Tongue (tissue), 2 donors: Measurements from ENCODE around the gene PIGU. TPM values are rescaled to one million over a fixed set of nuclear protein-coding genes. Genes with fewer than 3 reads are reported as not detected.
A peak's percentile ranks its signal among the peaks of the same experiment; 100 is the strongest.
"Not testable (repeated sequence)": the region's sequence is repeated elsewhere in the genome, so short reads cannot be mapped to it uniquely, and the experiment has no call there.

ENCODE experiments used
- DNase-seq: peaks from one replicate; pipeline ENCODE4 v3.0.0-alpha.2; 2015
- total RNA-seq: library from RNA; depleted of rRNA; stranded (reverse); fragments of >200 nt; gene quantifications from one replicate; pipeline ENCODE4 v1.2.3, GENCODE V29; 2014

PIGU gene
- total RNA-seq, 1 donor from 2014 or later, result 8.8 TPM

DNA sequence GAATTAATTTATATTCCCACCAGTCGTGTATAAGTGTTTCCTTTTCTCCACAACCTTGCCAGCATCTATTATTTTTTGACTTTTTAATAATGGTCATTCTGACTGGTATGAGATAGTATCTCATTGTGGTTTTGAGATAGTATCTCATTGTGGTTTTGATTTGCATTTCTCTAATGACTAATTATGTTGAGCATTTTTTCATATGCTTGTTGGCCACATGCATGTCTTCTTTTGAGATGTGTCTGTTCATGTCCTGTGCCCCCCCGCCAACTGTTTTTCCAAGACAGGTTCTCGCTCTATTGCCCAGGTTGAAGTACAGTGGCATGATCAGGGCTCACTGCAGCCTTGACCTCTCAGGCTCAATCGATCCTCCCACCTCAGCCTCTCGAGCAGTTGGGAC lies 15.1 kb downstream of the PIGU start:
- DNase-seq, result not testable (repeated sequence)

DNA sequence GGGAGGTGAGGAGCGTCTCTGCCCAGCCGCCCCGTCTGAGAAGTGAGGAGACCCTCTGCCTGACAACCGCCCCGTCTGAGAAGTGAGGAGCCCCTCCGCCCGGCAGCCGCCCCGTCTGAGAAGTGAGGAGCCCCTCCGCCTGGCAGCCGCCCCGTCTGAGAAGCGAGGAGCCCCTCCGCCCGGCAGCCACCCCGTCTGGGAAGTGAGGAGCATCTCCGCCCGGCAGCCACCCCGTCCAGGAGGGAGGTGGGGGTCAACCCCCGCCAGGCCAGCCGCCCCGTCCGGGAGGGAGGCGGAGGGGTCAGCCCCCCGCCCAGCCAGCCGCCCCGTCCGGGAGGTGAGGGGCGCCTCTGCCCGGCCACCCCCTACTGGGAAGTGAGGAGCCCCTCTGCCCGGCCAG lies 18.2 kb downstream of the PIGU start:
- not testable (repeated sequence) for DNase-seq

DNA sequence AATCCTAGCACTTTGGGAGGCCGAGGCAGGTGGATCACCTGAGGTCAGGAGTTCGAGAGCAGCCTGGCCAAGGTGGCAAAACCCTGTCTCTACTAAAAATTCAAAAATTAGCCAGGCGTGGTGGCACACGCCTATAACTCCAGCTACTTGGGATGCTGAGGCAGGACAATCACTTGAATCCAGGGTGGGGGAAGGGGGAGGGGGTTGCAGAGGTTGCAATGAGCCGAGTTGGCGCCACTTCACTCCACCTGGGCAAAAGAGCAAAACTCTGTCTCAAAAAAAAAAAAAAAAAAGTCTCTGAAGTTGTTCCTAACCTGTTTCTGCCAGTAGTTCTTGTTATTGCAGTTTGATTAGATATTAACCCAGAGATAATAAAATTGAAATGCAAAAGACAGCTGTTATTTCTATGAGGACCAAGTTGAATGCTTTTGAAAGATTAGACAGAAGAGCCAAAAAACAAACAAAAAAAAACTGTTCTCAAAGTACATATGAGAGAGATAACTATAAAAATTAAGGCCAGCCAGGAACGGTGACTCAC lies 22.6 kb downstream of the PIGU start:
- DNase-seq, result no peak

DNA sequence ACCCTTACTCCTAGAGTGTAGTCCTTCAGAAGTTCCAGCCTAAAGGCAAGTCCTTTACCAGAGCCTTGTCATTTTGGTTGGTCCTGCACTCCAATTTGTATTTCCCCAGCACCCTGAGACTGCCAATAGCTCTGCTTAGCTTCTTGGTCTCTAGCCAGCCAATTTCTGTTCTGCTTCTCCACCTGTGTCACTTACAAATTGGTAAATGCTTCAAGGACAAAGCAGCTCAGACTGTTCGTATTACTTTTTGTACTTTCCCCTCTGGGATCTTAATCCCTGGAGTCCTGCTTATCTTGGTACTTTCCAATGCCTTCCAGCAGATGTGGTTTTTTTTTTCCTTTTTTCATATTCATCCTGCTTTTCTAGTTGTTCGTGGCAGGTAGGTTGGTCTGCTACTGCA lies 25.7 kb downstream of the PIGU start:
- no peak for DNase-seq

DNA sequence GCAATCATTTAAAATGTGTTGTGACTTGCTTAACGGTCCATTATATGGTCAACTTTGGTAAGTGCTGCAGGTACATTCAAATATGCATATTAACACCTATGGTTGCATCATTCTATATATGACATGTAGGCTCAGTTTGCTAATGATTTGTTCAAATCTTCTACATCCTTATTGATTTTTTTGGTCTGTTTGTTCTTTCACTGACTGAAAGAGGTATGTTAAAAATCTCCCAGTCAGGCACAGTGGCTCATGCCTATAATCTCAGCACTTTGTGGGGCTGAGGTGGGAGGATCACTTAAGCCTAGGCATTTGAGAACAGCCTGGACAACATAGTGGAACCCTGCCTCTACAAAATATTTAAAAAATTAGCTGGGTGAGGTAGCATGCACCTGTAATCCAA lies 29.2 kb downstream of the PIGU start:
- DNase-seq, result no peak

DNA sequence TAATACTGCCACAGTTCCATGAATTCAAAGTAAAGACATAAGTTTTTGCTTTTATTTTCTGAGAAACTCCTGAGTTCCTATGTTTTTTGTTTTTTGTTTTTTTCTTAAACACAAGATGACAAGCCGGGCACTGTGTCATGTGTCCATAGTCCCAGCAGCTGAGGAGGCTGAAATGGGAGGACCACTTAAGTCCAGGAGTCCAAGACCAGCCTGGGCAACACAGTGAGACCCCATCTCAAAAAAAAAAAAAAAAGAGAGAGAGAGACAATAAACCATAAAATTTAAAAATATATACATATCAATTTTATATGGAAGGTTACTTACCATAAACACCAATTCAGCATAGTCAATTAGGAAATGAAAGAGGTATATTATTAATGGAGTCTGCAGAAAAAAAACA lies 31.9 kb downstream of the PIGU start:
- DNase-seq, result no peak

DNA sequence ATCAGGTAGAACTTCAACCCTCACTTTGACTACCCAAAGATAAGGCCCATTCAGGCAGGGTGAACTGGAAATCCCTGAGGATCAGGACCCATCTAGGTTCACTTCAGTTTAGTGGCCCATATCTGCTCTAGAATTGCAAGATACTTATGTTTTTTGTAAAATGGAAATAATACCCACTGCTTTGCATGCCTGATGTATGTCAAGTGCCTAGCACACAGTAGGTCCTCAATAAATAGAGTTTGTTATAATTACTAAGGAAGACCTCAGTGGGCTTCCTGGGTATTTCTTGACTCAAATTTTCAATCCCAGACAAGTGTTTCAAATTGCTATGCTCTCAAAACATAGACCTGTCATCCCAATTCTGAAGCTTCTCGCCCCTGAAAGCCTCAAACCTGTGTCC lies 32.5 kb downstream of the PIGU start:
- DNase-seq, result no peak

DNA sequence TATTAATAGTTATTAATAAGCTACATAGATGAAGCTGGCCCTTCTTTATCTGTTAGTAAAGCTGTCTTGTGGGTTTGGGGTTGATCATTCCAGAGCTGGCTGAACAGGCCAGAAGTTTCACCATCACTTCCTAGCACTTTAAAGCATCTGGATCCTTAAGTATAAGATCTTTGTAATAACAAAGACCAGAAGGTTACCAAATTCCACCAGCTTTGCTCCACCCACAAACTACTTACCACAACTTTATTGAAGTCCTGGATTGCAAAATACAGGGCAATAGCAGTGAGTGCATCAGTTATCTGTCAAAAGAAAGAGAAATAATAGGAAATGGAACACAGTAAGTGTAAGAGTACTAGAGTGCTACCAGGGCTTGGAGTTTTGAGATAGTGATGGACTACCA lies 33.0 kb downstream of the PIGU start:
- no peak for DNase-seq

DNA sequence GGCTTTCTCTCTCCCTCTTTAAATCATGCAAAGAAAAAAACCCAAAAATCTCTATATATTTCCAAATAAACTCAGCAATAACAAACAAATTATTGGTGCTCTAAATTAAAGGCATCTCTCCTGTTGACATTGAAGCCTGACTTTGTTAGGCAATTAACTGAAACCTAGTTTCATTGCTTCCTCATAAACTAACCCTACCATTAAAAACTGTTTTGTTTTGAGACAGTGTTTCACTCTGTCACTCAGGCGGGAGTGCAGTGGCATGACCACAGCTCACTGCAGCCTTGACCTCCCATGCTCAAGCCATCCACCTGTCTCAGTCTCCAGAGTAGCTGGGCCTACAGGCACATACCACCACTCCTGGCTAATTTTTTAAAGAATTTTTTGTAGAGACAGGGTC lies 34.9 kb downstream of the PIGU start:
- DNase-seq, result no peak

DNA sequence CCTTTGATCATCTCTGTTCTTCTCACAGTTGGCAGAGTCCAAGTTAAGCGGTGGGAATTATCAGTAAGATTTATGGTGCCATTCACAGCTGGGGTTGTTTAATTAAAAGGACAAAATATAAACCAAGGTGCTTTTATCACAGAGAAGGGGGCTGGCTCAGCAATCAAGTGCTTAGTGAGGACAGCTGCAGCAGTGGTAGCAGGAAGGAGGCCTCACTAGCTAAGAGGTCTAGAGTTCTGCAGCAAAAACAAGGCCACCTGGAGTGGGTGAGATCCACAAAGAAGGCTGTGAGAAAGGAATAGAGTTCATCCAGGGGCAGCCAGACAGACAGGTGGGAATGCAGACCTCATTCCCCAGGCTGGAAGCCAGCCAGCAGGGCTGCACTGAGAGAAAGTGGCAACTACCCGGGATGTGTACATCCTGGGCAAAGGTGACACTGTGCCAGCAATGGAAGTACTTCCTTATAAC lies 37.1 kb downstream of the PIGU start:
- DNase-seq, result peak; percentile 33

DNA sequence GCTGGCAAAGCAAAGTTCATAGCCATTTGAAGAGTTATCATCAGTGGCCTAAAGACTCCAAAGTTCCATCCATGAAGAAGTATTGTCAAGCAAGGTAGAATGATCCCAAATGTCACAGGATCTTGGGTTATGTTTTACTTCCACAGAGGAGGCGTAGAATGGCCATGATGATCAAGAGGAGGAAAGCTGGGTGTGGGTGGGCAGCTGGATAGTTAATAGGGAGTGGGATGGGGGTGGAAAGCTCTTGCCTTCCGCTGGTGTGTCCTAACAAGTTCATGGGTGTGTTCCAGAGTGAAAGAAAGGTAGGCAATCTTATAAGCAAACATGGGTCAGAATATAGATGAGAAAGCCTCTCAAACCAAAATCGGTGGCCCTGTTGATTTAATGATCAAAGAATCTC lies 38.4 kb downstream of the PIGU start:
- no peak for DNase-seq

DNA sequence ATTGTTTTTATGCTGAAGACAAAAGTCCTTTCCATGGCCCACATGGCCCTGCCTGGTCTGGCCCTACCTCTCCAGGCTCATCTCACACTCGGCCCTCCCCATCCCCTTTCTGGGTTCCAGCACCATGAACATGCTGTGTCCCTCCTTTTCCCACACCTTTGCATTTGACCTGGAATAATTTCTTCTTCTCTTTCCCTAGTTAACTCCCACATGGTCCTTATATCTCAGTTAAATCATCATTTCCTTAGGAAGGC lies 38.9 kb downstream of the PIGU start:
- no peak for DNase-seq

DNA sequence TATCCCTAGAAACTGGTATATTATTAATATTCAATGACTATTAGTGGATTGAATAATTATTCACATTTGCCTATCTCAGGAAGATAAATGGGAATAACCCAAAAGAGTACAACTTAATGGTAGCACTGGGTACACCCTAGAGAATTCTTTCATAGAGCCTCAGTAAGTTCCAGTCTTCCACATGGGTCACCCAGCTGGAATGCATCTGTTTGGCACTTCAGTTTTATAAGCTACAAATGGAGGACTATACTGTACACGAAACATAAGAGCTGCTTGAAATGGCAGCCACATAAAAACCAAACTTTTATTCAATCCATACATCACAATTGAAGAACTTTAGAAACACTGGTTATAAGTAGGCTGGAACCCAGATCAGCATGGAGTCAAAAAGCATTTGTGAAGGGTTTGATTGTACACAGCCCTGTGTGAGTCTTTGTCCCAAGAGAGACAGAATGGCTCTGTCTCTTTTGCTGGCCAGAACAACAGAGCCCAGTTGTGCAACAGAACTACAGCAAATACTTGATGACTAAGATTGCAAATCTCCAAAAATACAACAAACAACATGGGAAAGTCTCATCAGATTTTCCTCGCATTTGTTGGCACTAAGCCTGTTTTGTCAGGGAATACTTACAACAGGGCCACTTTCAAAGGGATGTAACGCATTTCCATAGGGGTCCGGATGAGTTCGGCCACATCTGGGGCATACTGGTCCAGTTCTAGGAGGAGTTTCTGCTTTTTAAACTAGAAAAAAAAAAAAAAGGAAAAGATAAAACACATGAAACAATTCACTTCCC lies 39.5 kb downstream of the PIGU start:
- DNase-seq, result peak; percentile 16

DNA sequence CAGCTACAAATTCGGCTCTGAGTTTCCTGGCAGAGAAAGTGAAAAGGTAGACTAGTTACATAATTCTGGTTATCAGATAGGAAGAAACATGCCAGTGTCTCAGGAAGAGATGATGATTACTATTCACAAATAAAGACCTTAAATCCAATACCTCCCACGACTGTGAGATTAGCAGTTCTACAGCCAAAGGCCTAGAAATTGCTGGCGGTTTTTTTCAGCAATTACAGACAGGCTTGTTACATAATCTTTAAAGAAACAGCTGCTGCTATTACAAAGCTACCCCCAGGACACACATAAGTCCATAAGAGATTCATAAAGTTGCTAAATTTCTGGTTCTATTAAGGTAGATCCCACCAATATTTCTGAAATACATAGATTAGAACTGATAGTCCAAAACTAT lies 40.2 kb downstream of the PIGU start:
- no peak for DNase-seq

DNA sequence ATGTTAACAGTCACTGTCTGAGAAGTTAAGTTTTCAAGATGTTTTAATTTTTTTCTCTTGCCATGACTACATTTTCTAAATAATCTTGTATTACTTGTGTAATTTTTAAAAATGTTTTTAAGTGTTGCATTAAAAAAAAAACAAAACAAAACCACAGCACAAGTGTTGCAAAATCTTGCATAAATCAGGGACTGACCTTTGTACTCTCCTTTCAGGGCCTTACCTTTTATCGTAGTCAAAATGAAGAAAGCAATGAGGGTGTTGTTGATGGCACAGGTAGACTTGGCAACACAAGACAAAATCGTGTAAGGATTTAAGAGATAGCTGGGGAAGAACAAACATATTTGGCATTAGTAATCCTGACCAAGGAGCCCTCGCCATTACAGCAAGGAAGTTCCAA lies 42.5 kb downstream of the PIGU start:
- DNase-seq, result no peak

DNA sequence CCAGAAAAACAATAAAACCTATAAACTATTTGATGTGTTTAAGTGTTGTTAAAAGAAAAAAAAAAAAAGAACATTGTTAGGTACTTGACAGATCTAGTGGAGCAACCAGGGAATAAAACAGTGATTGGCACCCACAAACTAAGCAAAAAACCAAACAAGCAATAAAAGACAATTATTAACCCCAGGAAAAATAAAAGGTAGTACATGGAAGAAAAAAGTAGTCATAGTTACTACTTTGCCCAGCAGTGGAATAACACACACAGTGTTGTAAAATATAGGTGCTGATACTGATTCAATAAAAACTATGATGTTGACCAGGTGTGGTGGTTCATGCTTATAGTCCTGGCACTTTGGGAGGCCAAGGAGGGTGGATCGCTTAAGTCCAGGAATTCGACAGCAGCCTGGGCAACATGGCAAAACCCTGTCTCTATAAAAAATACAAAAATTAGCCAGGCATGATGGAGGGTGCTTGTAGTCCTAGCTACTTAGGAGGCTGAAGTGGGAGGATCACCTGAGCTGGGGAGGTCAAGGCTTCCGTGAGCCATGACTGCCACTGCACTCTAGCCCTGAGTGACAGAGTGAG lies 43.9 kb downstream of the PIGU start:
- DNase-seq, result no peak

DNA sequence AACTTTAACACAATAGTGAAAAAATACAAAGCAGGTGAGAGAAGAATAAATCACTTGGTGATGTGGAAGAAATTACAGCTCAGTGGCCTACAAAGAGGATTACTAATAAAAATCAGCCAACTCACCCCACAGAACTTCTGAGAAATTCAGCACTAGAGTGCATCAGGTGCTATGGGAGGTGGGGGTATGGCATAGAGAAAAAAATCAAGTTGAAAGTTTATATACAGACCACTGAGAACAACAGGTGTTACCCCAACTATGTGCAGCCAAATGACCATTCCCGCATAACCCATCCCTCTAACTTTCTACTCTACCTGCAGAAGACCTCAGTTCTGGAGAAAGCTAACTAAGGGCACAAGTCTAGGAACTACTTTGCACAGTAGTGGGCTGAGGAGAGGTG lies 47.0 kb downstream of the PIGU start:
- no peak for DNase-seq

DNA sequence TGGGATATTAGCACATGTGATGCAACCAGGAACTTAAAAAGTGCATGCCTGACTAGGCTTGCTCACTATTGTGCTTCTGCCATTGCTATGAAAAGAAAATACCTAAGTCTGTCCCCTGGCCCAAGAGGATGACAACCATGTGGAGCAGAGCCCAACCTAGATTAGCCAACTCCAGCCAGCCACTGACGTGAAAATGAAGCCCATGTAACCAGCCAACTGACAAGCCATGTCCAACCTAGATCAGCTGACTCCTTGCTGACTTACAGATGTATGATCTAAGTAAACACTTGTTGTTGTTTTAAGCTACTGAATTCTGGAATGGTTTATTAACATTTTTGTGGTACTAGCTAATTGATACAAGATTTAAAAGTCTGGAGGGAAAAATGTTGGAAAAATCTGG lies 47.5 kb downstream of the PIGU start:
- no peak for DNase-seq

DNA sequence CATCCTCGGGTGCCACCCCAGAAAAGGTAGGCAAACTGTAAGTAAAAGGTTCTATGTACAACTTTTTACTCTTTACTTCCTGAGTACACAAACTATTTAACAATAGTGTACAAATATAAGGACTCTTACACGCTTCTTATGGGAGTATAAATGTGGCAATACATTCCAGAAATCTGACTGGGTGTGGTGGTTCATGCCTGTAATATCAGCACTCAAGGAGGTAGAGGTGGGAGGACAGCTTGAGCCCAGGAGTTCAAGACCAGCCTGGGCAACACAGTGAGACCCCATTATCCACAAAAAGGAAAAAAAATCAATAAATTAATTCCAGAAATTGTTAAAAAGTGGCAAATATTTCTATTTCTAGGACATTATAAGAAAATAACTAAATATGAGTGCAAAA lies 48.9 kb downstream of the PIGU start:
- no peak for DNase-seq

DNA sequence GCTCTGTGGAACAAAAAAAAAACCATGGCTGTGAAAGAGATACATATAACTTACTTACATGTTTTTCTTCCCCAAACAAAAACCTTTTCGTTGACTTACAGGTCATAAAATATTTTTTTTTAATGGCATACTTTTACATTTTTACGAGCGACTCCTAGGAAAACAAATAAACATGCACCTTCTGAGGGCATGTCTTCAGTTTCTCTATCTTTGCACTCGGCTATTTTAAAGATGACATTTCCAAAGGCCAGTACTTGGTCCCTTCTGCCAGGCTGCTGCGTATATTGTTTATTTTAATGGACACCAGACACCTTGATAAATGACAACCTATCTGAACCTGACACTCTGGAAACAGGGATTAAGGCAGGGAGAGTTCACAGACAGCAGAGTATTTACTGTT lies 49.4 kb downstream of the PIGU start:
- no peak for DNase-seq

DNA sequence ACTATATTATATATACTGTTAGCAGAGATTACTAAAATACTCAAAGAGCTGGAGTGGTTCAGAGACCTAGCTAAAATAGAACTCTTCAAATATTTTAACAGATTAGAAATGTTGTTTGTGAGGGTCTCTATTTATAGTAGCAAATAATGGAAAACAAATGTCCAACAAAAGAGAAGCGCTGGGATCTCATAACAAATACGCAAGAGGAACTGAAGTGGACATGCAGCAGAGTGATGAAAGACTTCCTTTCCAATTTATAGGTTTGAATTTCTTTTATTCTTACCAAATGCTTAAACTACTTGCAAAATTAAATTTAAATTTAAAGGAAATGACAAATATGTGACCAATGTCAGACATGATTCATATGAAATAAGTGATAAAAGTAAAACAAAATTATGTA lies 49.9 kb downstream of the PIGU start:
- DNase-seq, result no peak

DNA sequence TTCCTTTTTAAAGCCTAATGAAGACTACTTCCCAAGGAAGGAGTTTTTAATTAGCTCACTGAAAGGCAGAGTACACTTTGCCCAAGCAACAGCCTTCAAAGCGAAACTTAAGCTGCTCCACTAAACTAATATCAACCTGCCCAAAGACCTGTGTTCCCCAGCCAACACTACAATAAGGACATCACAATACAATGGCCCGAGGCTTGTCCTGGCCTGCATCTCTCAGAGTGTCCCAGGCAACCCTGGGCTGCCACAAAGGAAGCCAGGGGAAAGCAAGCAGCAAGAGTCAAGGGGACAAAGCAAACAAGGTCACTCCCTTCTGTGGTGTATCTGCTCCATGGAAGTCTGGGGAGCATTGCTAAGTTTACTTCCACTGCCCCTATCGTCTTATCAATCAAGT lies 52.3 kb downstream of the PIGU start:
- no peak for DNase-seq

DNA sequence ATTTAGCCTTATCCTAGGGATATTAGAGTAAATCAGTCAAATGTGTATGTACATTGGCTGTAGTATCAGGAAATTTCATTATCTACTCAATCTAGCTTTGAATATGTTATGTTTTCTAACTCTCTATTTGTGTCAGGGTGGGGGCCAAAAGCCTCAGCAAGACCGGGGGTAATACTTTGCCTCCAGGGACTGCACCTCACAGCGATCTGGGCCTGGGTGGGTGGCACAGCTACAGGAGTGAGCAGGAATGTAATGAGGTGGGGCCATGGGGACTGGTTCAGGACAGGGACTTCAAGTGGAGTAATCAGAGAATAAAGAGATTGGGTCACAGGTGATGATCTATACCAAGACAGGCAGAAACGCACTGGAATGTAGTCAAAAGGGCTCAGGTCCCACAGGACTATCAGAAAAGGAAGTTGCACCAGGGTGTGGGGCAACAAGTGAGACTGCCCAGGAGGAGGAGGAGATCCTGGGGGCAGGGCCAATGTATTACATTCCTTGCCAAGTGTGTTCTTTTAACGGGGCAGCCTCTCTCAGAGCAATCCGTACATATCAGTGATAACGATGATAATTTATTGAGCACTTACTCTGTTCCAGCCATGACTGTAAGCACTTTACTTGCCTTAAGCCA lies 54.0 kb downstream of the PIGU start:
- DNase-seq, result no peak
